GM19239 (cell line): ENCODE measurements around the gene TCEAL3.
A peak's percentile ranks its signal among the peaks of the same experiment; 100 is the strongest.
"Not testable (repeated sequence)": the region's sequence is repeated elsewhere in the genome, so short reads cannot be mapped to it uniquely, and the experiment has no call there.

Experiments used
- DNase-seq: peaks from one replicate; pipeline ENCODE4 v3.0.0; 2011; ENCODE audit warnings: low spot score; ENCODE audit not compliant: insufficient read length
- FAIRE-seq: peaks from 2 replicates; lab custom pipeline; 2011; peaks lifted over from hg19 to GRCh38; lab: Jason Lieb, UNC

The TCEAL3 gene, protein sequence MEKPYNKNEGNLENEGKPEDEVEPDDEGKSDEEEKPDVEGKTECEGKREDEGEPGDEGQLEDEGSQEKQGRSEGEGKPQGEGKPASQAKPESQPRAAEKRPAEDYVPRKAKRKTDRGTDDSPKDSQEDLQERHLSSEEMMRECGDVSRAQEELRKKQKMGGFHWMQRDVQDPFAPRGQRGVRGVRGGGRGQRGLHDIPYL

GRCh38 chrX:103607364-103608305, at the start of gene TCEAL3:
Gene TCEAL3 (plus strand): TSS chrX:103607963. CDS start chrX:103609065, 1,102 bp downstream.
- FAIRE-seq (peak; percentile 39), DNase-seq (peak; percentile 17)

DNA sequence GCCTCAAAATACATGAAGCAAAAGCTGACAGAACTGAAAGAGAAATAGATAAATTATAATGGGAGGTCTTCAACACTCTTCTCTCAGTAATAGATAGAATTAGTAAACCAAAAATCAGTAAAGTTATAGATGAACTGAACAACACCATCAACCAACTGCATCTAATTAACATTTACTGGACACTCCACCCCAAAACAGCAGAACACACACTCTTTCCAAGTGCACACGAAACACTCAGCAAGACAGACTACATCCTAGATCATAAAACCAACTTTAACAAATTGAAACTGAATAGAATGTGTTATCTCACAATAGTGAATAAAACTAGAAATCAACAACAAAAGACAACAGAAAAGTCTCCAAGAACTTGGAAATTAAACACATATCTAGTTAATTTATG, 47.5 kb upstream of the TCEAL3 start:
- DNase-seq (no peak), FAIRE-seq (no peak)

DNA sequence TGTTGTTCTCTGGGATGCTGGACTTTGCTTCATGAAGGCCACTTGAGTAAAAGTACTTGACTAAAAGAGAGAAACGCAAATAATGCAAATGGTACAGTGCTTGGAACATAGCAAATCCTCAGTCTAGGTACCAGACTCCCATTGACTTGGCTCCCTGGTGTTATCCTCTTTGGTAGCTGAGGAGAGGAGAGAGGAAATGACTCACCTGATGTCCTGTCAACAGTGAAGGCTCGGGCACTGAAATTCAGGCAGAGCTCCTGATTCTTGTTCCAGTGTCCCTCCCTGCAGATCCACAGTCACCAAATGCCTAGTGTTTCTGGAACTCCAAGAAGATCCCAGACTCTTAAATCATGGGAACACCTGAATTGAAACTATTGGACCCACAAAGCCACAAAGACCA, 45.0 kb upstream of the TCEAL3 start:
- FAIRE-seq (peak; percentile 21), DNase-seq (no peak)

- FAIRE-seq (peak; percentile 85), DNase-seq (no peak)
Observed at GRCh38 chrX:103565197-103565596, 42.6 kb upstream of the TCEAL3 start.

DNA sequence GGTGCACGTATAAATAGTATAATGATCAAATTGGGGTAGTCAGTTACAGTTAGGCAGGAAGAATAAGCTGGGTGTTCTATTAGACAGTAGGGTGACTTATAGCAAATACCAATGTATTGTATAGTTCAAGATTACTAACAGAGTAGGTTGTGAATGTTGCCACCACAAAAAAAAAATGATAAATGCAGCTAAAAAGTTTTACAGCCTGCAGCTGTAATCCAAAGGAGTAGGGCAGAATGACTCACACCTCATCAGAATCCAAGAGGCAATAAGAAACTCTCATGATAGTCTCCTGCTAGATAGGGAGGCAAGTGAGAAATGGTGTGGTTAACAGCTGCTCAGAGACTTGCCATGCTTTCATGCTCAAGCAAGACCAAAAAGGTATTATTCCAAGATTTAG, 42.0 kb upstream of the TCEAL3 start:
- DNase-seq (no peak), FAIRE-seq (no peak)

GRCh38 chrX:103571121-103571520, 36.6 kb upstream of the TCEAL3 start:
- DNase-seq (no peak), FAIRE-seq (no peak)

DNA sequence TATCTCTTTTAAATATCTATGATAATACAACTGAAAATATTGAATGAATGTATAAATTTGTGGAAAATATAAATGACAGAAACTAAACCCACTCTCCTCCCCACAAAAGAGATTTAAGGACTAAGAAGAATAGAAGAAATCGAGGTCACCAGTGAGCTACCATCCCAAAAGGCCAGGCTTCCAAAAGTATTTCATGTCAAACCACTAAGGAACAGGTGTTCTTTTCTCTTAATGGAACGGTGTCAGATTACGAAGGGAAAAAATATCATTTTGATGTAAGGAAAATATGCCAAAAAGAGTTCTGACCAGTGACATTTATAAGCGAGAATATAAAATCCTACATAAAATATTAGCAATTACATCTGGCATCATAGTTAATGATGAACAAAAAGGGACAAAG, 36.0 kb upstream of the TCEAL3 start:
- no peak for DNase-seq
- no peak for FAIRE-seq

DNA sequence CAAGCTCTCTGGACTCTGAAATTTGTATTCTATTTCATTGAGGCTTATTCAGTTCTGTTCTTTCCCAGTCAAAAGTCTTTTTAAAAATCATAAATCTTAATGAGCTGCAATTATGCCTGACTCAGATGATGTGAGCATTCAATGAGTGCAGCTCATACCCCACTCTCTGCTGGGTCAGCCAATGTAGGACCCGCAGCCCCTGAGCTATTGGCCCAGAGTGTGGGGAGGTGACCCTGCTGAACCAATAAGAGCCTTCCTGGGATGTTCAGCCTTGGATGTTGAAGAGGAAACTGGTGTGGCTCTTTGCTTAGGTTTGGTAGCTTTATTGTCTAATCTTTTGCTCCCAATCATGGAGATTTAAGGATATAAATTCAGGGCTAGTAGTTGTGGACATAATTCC, 34.6 kb upstream of the TCEAL3 start:
- FAIRE-seq (no peak), DNase-seq (no peak)

GRCh38 chrX:103584596-103584995, 23.2 kb upstream of the TCEAL3 start:
- no peak for DNase-seq
- no peak for FAIRE-seq

GRCh38 chrX:103585411-103586313, 22.1 kb upstream of the TCEAL3 start, which contains the start of gene TCEAL4:
Gene TCEAL4 (plus strand): TSS chrX:103585515. CDS start chrX:103586676, 1,161 bp downstream.
- DNase-seq (no peak), FAIRE-seq (peak; percentile 8)

DNA sequence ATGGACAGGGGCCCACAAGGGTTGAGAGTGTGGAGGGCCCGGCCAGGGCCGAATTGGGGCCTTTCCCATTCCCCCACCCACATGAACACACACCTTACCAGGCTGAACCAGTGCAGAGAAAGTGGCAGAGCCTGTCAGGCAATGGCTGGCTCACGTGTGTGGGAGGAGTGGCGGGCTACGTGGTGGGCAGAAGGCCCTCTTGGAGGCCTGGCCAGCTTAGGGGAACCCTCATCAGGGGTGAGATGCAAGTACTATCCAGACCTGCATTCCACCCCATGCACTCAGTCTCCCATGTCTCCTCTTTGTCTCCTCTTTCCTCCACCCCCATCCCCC, 21.5 kb upstream of the TCEAL3 start:
- FAIRE-seq, result no peak

GRCh38 chrX:103586659-103587058, 21.1 kb upstream of the TCEAL3 start:
- FAIRE-seq (no peak), DNase-seq (no peak)

More for the DNA sequence above, 21.5 kb upstream of the TCEAL3 start:
- no peak for DNase-seq

GRCh38 chrX:103592295-103592694, 15.5 kb upstream of the TCEAL3 start:
- FAIRE-seq, DNase-seq: not testable (repeated sequence)

DNA sequence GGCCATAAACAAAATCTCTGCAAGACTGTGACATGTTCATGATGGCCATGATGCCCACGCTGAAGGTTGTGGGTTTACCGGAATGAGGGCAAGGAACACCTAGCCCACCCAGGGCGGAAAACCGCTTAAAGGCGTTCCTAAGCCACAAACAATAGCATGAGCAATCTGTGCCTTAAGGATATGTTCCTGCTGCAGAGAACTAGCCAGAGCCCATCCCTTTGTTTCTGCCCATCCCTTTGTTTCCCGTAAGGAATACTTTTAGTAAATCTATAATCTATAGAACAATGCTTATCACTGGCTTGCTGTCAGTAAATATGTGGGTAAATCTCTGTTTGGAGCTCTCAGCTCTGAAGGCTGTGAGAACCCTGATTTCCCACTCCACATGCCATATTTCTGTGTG, 12.6 kb upstream of the TCEAL3 start:
- FAIRE-seq, DNase-seq: not testable (repeated sequence)

DNA sequence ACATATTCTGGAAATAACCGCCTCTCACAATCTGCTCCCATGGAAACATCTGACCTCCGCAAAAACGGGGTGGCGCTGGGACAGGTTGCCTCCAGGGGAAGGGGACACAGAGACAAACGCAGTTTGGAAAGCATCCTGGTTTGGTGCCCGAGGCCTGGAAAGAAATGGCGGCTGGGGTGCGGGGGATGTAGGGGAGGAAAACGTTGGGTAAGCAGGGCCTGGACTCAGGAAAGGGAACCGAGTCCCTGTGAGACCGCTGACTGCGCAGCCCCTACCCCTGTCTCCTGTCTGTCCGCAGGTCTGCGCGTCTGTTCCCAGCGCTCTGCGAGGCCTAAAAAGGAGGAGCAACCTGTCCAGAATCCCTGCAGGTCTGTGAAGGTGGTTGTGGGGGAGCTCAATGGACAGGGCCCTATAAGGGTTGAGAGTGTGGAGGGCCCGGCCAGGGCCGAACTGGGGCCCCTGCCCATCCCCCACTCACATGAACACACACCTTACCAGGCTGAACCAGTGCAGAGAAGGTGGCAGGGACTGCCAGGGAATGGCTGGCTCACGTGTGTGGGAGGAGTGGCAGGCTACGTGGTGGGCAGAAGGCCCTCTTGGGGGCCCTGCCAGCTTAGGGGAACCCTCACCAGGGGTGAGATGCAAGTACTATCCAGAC, 672 bp downstream of the TCEAL3 start:
- FAIRE-seq (no peak), DNase-seq (peak; percentile 1)

DNA sequence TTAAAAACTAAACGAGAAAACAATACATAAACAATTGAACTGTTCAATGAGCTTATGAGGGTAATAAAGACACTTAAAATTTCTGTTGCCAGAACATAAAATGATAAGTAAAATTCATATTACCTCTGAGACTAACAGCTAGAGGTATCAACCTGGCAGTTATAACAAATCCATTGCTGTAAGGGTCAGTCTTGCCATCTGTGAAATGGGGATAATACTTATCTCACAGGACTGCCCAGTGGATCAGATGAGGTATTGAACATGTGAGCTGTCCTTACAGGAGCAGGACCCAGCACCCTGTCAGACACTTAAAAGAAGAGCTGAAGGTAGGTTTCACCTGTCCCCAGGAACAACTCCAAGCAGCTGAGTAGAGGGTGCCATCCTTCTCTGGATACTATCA, 2.5 kb downstream of the TCEAL3 start:
- peak; percentile 31 for FAIRE-seq

GRCh38 chrX:103613362-103613890, 5.7 kb downstream of the TCEAL3 start:
- no peak for DNase-seq
- no peak for FAIRE-seq

More for the DNA sequence above, 2.5 kb downstream of the TCEAL3 start:
- no peak for DNase-seq

DNA sequence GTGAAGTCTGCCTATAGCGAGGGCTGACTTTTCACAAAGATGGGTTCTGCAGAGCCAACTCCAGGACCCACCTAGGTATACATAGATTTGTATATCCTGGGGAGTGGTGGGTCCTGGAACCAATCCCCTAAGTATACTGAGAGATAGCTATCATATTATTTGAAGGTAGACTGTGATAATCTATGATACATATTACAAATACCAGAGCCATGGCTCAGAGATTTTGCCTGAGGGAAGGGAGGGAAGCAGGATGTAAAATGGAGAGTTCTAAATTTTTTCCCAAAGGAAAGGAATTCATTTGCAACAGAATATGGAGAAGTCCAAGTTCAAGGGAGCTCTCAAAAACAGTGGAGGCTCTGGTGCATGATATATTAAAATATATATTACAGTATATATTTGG, 7.2 kb downstream of the TCEAL3 start:
- no peak for FAIRE-seq
- DNase-seq, result no peak

GRCh38 chrX:103615781-103616371, 8.1 kb downstream of the TCEAL3 start:
- DNase-seq (no peak), FAIRE-seq (no peak)
